ENCODE data around the gene TEKTIP1.

The TEKTIP1 gene

DNA sequence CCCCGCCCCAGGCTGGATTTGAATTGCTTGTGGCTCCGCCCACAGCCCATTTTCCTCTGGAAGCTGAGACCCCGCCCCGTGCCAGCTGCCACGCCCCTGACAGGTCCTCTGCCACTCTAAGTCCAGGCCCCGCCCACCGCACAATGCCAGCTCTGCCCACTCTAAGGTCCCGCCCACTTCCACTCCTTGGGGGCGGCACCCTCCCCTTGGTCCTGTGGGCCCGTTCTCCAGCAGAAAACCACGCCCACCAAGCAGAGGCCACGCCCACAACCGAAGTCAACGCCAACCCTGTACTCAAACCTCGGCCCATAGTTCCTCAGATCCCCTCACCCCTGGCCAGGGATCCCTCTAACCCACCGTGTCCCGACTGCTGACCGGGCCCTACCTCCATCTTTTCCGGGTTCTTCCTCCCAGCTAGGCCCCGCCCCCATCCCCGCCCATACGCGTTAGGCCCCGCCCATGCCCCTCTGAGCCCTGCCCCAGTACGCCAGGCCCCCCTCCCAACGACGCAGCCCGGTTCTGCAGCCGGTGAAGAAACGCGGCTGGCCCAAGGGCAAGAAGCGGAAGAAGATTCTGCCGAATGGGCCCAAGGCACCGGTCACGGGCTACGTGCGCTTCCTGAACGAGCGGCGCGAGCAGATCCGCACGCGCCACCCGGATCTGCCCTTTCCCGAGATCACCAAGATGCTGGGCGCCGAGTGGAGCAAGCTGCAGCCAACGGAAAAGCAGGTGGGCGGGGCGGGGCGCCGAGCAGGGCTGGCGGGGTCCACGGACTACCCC lies 35.1 kb downstream of the TEKTIP1 start:
- ChIA-PET CTCF (no interaction called here), POLR2A (no interaction called here)

DNA sequence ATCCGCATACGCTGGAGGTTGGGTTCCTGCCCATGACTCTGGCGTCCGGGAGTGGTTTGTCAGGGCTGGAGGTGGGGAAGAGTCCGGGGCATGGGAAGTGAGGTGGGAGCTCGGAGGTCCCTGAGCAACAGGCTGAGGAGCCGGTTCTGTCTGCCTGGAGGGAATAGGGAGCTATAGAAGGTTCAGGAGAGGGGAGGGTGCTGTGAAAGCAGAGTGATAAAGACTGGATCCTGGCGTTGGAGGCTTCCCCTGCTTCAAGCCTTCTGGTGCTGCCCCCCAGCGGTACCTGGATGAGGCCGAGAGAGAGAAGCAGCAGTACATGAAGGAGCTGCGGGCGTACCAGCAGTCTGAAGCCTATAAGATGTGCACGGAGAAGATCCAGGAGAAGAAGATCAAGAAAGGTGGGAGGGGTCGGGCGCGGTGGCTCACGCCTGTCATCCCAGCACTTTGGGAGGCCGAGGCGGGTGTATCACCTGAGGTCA lies 36.3 kb downstream of the TEKTIP1 start:
- no peak for TF ChIP-seq CTCF (IDR thresholded peaks at IDR 0.05; ENCODE audit: control extremely low read depth, extremely low read depth, low read depth, missing control alignments)
- ChIA-PET POLR2A (no interaction called here), CTCF (interaction anchor here (1.3 to 1.7 kb wide), 2 partner anchors 11 to 18 kb away, joined by 3 to 5 read pairs; partner anchors contain the start of gene MFSD12)
- no peak for DNase-seq (ENCODE audit: extremely low spot score)

More for the DNA sequence above, 35.1 kb downstream of the TEKTIP1 start:
- TF ChIP-seq CTCF (IDR thresholded peaks at IDR 0.05; ENCODE audit: control extremely low read depth, extremely low read depth, low read depth, missing control alignments) = no peak
- DNase-seq (ENCODE audit: extremely low spot score) = peak; percentile 89

GRCh38 chr19:3575949-3576673 lies 37.1 kb downstream of the TEKTIP1 start:
- ChIA-PET CTCF (interaction anchor here (1.3 to 1.7 kb wide), 2 partner anchors 10 to 19 kb away, joined by 3 to 5 read pairs; partner anchors contain the start of gene MFSD12), POLR2A (no interaction called here)
- DNase-seq (ENCODE audit: extremely low spot score) = no peak
- no peak for TF ChIP-seq CTCF (IDR thresholded peaks at IDR 0.05; ENCODE audit: control extremely low read depth, extremely low read depth, low read depth, missing control alignments)

DNA sequence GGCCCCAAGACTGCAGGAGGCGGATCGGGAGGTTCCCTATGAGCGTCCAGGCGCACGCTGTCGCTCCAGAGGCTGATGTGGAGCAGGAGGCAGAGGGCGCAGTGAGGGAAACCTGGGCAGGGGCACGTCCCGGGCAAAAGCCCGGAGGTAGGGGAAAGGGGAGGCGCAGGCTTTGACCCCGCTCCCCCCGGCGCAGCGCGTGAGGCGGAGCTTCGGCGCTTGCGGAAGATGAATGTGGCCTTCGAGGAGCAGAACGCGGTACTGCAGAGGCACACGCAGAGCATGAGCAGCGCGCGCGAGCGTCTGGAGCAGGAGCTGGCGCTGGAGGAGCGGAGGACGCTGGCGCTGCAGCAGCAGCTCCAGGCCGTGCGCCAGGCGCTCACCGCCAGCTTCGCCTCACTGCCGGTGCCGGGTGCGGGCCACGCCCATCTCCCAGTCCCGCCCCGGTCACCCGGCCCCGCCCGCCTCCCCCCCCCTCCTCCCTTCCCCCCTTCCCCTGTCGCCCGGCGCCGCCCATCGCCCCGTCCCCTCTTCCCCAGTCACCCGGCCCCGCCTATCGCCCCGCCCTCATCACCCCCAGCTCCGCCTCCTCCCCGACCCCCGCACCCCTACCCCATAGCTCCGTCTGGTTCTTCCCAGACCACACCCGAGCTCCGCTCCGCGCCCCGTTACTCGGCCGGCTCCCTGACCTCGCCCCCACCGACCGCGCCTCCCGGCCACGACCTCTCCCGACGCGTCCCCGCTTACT lies 37.9 kb downstream of the TEKTIP1 start:
- no peak for TF ChIP-seq CTCF (IDR thresholded peaks at IDR 0.05; ENCODE audit: control extremely low read depth, extremely low read depth, low read depth, missing control alignments)
- POLR2A ChIA-PET = no interaction called here
- no peak for DNase-seq (ENCODE audit: extremely low spot score)
- CTCF ChIA-PET = no interaction called here

GRCh38 chr19:3577723-3578344 lies 38.9 kb downstream of the TEKTIP1 start:
- POLR2A ChIA-PET = no interaction called here
- CTCF ChIA-PET = interaction anchor here (1.6 kb wide), 1 partner anchor 14 kb away, joined by 3 read pairs; no protein-coding TSS in a partner anchor
- no peak for DNase-seq (ENCODE audit: extremely low spot score)
- no peak for TF ChIP-seq CTCF (IDR thresholded peaks at IDR 0.05; ENCODE audit: control extremely low read depth, extremely low read depth, low read depth, missing control alignments)

DNA sequence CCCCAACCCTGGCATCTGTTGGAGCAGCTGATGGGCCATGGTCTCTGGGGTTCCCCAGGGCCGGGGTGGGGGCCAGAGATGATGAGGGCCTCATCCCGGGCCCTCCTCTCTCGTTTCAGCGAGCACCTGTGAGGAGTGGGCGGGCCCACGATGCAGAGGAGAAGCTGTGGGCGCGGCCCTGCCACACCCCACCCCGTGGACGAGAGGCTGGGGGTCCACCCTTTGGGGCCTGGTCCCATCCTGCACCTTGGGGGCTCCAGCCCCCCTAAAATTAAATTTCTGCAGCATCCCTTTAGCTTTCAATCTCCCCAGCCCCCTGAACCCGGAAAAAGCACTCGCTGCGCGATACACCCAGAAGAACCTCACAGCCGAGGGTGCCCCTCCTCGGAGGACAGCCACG lies 39.4 kb downstream of the TEKTIP1 start:
- POLR2A ChIA-PET = no interaction called here
- CTCF ChIA-PET = interaction anchor here (1.5 to 1.6 kb wide), 3 partner anchors 13 to 40 kb away, joined by 3 to 4 read pairs (median 3); no protein-coding TSS in a partner anchor
- DNase-seq (ENCODE audit: extremely low spot score) = no peak
- no peak for TF ChIP-seq CTCF (IDR thresholded peaks at IDR 0.05; ENCODE audit: control extremely low read depth, extremely low read depth, low read depth, missing control alignments)

Data from GM10248 (cell line).